Stomach (tissue), 9 donors: Measurements from ENCODE around the gene FBXO3. TPM values are rescaled to one million over a fixed set of nuclear protein-coding genes. Genes with fewer than 3 reads are reported as not detected.

ENCODE experiments used
- DNase-seq, 2 donors: peaks; one replicate each; pipeline versions ENCODE4 v3.0.0 to v3.0.0-alpha.2; 2013 to 2019
- H3K27ac ChIP-seq, 5 donors: fragments of 200-600 bp in 4 of 5; sonication (generic) in 4 of 5; one replicate each; pipeline ENCODE4 v1.5.1; 2013 to 2019; ENCODE audit warnings: mild to moderate bottlenecking in 1 of 5, moderate library complexity in 1 of 5
- H3K27me3 ChIP-seq, 3 donors: fragments of 200-600 bp; sonication (generic); one replicate each; pipeline ENCODE4 v1.5.1; 2017 to 2019; ENCODE audit warnings: mixed run types in 1 of 3
- H3K36me3 ChIP-seq, 4 donors: fragments of 200-600 bp; sonication (generic); 1 replicate in 3 of 4; 2 replicates in 1 of 4; pipeline ENCODE4 v1.5.1; 2016 to 2019
- H3K4me1 ChIP-seq, 4 donors: fragments of 200-600 bp; sonication (generic); one replicate each; pipeline ENCODE4 v1.5.1; 2016 to 2019
- H3K4me3 ChIP-seq, 4 donors: fragments of 200-600 bp; sonication (generic) in 3 of 4; one replicate each; pipeline ENCODE4 v1.5.1; 2016 to 2019; ENCODE audit warnings: mild to moderate bottlenecking in 1 of 4
- H3K9me3 ChIP-seq, 4 donors: fragments of 200-600 bp; sonication (generic); one replicate each; pipeline ENCODE4 v1.5.1; 2016 to 2019
- CTCF ChIP-seq, 7 experiments: fragments of 450-650 bp in 4 of 7; fragments of 200-600 bp in 3 of 7; sonication (generic) in 3 of 7; IDR thresholded peaks; one replicate each; pipeline ENCODE4 v1.5.1; 2016 to 2019; ENCODE audit warnings: antibody characterized with exemption in 7 of 7, control low read depth in 2 of 7, mild to moderate bottlenecking in 1 of 7
- EP300 ChIP-seq: sonication (generic); formaldehyde crosslinking; IDR thresholded peaks from one replicate; pipeline ENCODE4 v1.6.1; 2017; ENCODE audit warnings: antibody characterized with exemption
- POLR2A ChIP-seq, 4 donors: fragments of 450-650 bp; IDR thresholded peaks; one replicate each; pipeline ENCODE4 v1.6.1; 2016; ENCODE audit warnings: antibody characterized with exemption in 4 of 4, control low read depth in 2 of 4, mild to moderate bottlenecking in 1 of 4, moderate library complexity in 1 of 4
- POLR2AphosphoS5 ChIP-seq, 3 donors: sonication (generic); formaldehyde crosslinking; IDR thresholded peaks; one replicate each; pipeline ENCODE4 v1.6.1; 2016; ENCODE audit warnings: antibody characterized with exemption in 3 of 3
- WGBS, 5 donors: extraction: QIAGEN DNeasy Blood & Tissue Kit in 3 of 5; methylation state at CpG; one replicate each; pipeline versions ENCODE4 v1.1.5 to v1.1.7; 2013 to 2018; 5-methylcytosine and 5-hydroxymethylcytosine counted together
- intact Hi-C: fragments of 100-400 bp; cut with DNase I; formaldehyde crosslinking; loops from one replicate; pipeline ENCODE4 v1.15.1; 2023; ENCODE audit warnings: low total_unique reads
- polyA plus RNA-seq, 3 donors: library from polyadenylated mRNA; stranded (reverse); fragments of 200-250 nt; gene quantifications; one replicate each; pipeline ENCODE4 v1.2.3, GENCODE V29; 2013
- total RNA-seq, 5 donors: library from RNA; depleted of rRNA; stranded (reverse); fragments of >200 nt; gene quantifications; one replicate each; pipeline versions ENCODE4 v1.1.0 to v1.2.3, GENCODE V29; 2014 to 2016
- donor health status: healthy with polysubstance abuse.
- donor health status: Bipolar disorder and iron deficiency.
- donor health status: healthy.

Gene FBXO3
- total and polyA plus RNA-seq, 8 donors: 4.9 to 63.0 (median 25.3) TPM

DNA sequence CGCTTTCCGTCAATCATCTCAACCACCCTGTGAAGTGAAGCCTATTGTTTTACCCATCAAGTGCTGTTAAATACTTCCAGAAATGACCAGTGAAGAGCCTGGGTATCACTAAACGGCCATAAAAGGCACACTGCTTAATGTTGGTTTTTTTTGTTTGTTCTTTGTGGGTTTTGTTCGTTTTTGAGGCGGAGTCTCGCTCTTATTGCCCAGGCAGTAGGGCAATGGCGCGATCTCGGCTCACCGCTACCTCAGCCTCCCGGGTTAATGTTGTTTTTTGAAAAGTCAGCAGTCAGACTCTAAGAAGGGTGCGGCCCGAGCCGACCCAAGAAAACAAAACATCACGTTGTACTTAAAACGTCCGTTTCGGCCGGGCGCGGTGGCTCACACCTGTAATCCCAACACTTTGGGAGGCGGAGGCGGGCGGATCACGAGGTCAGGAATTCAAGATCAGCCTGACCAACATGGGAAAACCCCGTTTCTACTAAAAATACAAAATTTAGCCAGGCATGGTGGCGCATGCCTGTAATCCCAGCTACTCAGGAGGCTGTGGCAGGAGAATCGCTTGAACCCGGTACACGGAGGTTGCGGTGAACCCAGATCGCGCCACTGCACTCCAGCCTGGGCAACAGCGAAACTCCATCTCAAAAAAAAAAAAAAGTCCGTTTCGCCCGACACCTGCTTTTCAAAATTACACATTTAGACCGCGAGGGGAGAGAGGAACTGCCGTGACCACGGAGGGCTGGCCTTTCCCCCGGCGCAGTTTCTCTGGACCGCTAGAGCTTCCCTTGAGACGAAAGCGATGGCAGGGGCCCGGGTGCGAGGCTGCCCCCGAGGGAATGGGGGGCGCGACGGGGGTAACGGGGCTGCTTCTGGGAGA lies 38.8 kb downstream of the FBXO3 start:
- Histone ChIP-seq H3K27me3 (no peaks in the 10 kb centered on the region), H3K27ac (peak overlapping the region; percentile 93 to 98 (median 97)), H3K36me3 (peaks cover 0 to 16% (median 10%) of the 10 kb centered on the region in 4 donors), H3K9me3 (no peaks in the 10 kb centered on the region), H3K4me3 (peak overlapping the region; percentile 65 to 93 (median 80)), H3K4me1 (peaks cover 27 to 59% (median 49%) of the 10 kb centered on the region in 4 donors)
- WGBS, 5 donors: 0 to 2% (median 1%) methylated on average over 49 to 53 of the region's 53 CpGs
- no peak for TF ChIP-seq CTCF (IDR thresholded peaks at IDR 0.05)
- TF ChIP-seq POLR2AphosphoS5 (IDR thresholded peaks at IDR 0.05): no peak
- TF ChIP-seq EP300: no peak
- DNase-seq: peak; percentile 50 to 73
- intact Hi-C loops: no loop called here

DNA sequence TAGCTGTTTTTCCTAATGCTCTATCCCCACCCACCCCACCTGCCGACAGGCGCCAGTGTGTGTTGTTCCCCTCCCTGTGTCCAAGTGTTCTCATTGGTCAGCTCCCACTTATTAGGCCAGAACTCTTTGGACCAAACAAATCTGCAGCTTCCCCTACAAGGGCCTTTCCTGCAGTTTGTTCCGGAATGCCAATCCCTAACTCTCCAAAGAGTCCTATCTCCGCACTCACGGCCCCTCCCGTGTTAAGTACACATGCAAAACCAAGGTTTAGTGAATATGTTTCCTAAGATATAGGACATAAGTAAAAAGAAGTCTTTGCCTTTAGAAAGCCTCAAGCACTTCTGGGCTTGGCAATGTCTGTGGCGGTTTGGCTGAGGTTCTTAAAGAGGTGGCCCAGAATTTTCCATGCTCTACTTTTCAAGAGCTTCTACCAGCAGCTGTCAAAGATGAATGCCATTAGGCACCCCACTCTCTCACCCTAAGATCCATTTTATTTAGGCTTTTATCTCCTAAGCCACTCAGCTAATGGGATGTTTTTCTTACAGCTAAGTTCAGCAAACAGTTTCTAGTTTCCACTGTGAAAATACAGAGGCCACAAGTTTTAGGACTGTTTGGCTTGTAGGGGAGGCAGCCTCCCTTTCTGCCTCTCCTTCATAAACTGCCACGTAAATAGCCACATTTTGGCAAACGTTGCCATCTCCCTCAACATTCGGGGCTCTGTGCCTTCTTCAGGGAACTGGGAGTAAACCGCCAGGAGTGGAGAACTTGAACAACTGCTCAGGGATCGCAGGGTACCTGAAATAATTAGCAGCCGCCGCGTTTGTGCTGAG lies 39.7 kb downstream of the FBXO3 start:
- intact Hi-C loops: no loop called here
- no peaks in the 10 kb centered on the region for H3K27me3 ChIP-seq
- peak overlapping the region; percentile 93 to 98 (median 97) for H3K27ac ChIP-seq
- peak overlapping the region; percentile 65 to 93 (median 80) for H3K4me3 ChIP-seq
- H3K9me3 ChIP-seq: no peaks in the 10 kb centered on the region
- DNase-seq: peak; percentile 55 to 66
- peaks cover 28 to 67% (median 52%) of the 10 kb centered on the region in 4 donors for H3K4me1 ChIP-seq
- H3K36me3 ChIP-seq: peaks cover 0 to 22% (median 13%) of the 10 kb centered on the region in 4 donors
- 9 to 16% (median 10%) methylated on average over 15 of the region's 15 CpGs for WGBS, 5 donors
- TF ChIP-seq POLR2A (IDR thresholded peaks at IDR 0.05) (no peak), EP300 (no peak), CTCF (IDR thresholded peaks at IDR 0.05) (no peak), POLR2AphosphoS5 (IDR thresholded peaks at IDR 0.05) (peak in 2 of 3 donors; percentile 59 to 66)

DNA sequence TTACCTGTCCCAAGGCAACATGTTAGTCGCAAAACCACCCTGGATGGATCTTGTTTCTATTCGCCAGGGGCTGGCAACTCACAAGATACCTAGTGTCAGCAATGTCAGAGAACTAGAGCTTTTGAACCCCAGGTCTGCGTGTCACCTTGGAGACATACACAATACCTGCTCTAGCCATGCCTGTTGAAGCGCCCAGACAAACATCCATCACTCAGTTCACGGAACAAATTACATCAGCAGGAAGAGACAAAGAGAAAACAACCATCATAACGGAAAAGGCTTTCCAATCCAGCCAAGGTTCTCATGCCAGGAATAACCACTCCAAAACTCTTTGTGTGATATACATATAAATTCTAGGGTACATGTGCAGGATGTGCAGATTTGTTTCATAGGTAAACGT lies 40.3 kb downstream of the FBXO3 start:
- peaks cover 0 to 22% (median 13%) of the 10 kb centered on the region in 4 donors for H3K36me3 ChIP-seq
- 50 to 65% (median 62%) methylated on average over 7 of the region's 7 CpGs for WGBS, 5 donors
- TF ChIP-seq EP300: no peak
- TF ChIP-seq POLR2AphosphoS5 (IDR thresholded peaks at IDR 0.05): no peak
- no peak for TF ChIP-seq POLR2A (IDR thresholded peaks at IDR 0.05)
- no peak for TF ChIP-seq CTCF (IDR thresholded peaks at IDR 0.05)
- peaks cover 28 to 74% (median 56%) of the 10 kb centered on the region in 4 donors for H3K4me1 ChIP-seq
- peak overlapping the region; percentile 93 to 98 (median 97) for H3K27ac ChIP-seq
- peak in 1 of 2 donors; percentile 41 for DNase-seq
- intact Hi-C loops: no loop called here
- no peaks in the 10 kb centered on the region for H3K9me3 ChIP-seq
- H3K27me3 ChIP-seq: no peaks in the 10 kb centered on the region
- H3K4me3 ChIP-seq: peak overlapping the region; percentile 65 to 93 (median 80)
